Activated B cell treated with CpG ODN at 0.5 μM for 24 hours (primary cell): ENCODE data around the gene ARPIN. TPM values are rescaled to one million over a fixed set of nuclear protein-coding genes. Genes with fewer than 3 reads are reported as not detected.
A peak's percentile ranks its signal among the peaks of the same experiment; 100 is the strongest.
"Not testable (repeated sequence)": the region's sequence is repeated elsewhere in the genome, so short reads cannot be mapped to it uniquely, and the experiment has no call there.

Experiments used
- ATAC-seq: fragments of 200-7000 bp; cut with Tn5 transposase; one replicate; pipeline ENCODE4 v1.10.0; 2021; ENCODE audit warnings: low read depth, mild to moderate bottlenecking, moderate library complexity
- CTCF ChIA-PET: fragments of 350-600 bp; sonication (Branson Sonifier 250); formaldehyde crosslinking; loops from one replicate; lab custom pipeline; 2021; ENCODE audit warnings: antibody characterized with exemption; lab: Charles Lee
- POLR2A ChIA-PET: fragments of 350-600 bp; sonication (Branson Sonifier 250); formaldehyde crosslinking; loops from one replicate; lab custom pipeline; 2021; ENCODE audit warnings: antibody characterized with exemption; lab: Charles Lee
- DNase-seq: peaks from one replicate; pipeline ENCODE4 v3.0.0; 2022
- H3K27ac Mint-ChIP-seq: one replicate; pipeline ENCODE4 v1.8.0; 2020; ENCODE audit warnings: mixed read lengths
- H3K27me3 Mint-ChIP-seq: one replicate; pipeline ENCODE4 v1.8.0; 2021; ENCODE audit warnings: mixed read lengths
- H3K36me3 Mint-ChIP-seq: one replicate; pipeline ENCODE4 v1.8.0; 2021; ENCODE audit warnings: low read depth, mixed read lengths
- H3K4me1 Mint-ChIP-seq: one replicate; pipeline ENCODE4 v1.8.0; 2021; ENCODE audit warnings: mixed read lengths
- H3K4me3 Mint-ChIP-seq: one replicate; pipeline ENCODE4 v1.8.0; 2020; ENCODE audit warnings: mild to moderate bottlenecking, mixed read lengths
- H3K9me3 Mint-ChIP-seq: one replicate; pipeline ENCODE4 v1.8.0; 2020; ENCODE audit warnings: mixed read lengths
- intact Hi-C: fragments of 100-400 bp; cut with micrococcal nuclease; formaldehyde crosslinking; loops from one replicate; pipeline ENCODE4 v1.15.1; 2024
- total RNA-seq: library from RNA; stranded (reverse); gene quantifications from 2 replicates; pipeline ENCODE4 v1.2.3, GENCODE V29; 2022
- TF ChIP-seq, protein P1 (sequence below): fragments of 200-600 bp; IDR thresholded peaks from one replicate; pipeline ENCODE4 v1.8.0; 2022; ENCODE audit warnings: antibody characterized with exemption, mild to moderate bottlenecking

ARPIN gene
- total RNA-seq, 1 donor from 2014 or later: not detected

- ChIA-PET CTCF (interaction anchor here (0.6 to 7.7 kb wide), 43 partner anchors 8 to 1150 kb away, joined by 3 to 219 read pairs (median 5); partner anchors contain the start of genes AP3S2, ARPIN and MESP1), POLR2A (interaction anchor here (0.6 to 1.0 kb wide), 4 partner anchors 19 to 114 kb away, joined by 3 to 9 read pairs (median 6); partner anchors contain the start of gene AP3S2)
- Mint-ChIP-seq H3K9me3 (no peaks in the 10 kb centered on the region), H3K4me3 (no peak overlapping the region), H3K4me1 (peaks cover 2% of the 10 kb centered on the region), H3K36me3 (peaks cover 53% of the 10 kb centered on the region), H3K27me3 (no peaks in the 10 kb centered on the region), H3K27ac (no peak overlapping the region)
- intact Hi-C loops: loop anchor here (1.0 to 2.0 kb wide), 5 partner anchors 24 to 211 kb away; no protein-coding TSS in a partner anchor
- TF ChIP-seq, protein P1, sequence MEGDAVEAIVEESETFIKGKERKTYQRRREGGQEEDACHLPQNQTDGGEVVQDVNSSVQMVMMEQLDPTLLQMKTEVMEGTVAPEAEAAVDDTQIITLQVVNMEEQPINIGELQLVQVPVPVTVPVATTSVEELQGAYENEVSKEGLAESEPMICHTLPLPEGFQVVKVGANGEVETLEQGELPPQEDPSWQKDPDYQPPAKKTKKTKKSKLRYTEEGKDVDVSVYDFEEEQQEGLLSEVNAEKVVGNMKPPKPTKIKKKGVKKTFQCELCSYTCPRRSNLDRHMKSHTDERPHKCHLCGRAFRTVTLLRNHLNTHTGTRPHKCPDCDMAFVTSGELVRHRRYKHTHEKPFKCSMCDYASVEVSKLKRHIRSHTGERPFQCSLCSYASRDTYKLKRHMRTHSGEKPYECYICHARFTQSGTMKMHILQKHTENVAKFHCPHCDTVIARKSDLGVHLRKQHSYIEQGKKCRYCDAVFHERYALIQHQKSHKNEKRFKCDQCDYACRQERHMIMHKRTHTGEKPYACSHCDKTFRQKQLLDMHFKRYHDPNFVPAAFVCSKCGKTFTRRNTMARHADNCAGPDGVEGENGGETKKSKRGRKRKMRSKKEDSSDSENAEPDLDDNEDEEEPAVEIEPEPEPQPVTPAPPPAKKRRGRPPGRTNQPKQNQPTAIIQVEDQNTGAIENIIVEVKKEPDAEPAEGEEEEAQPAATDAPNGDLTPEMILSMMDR: no peak
- ATAC-seq: peak; percentile 100
- peak; percentile 67 for DNase-seq
Observed at GRCh38 chr15:89874926-89875564, 37.7 kb downstream of the ARPIN start.

- H3K9me3 Mint-ChIP-seq: no peaks in the 10 kb centered on the region
- H3K27me3 Mint-ChIP-seq: no peaks in the 10 kb centered on the region
- POLR2A ChIA-PET: no interaction called here
- CTCF ChIA-PET: interaction anchor here (7.7 kb wide), 1 partner anchor 111 kb away, joined by 219 read pairs; no protein-coding TSS in a partner anchor
- DNase-seq: no peak
- no peak overlapping the region for H3K27ac Mint-ChIP-seq
- no peak for ATAC-seq
- TF ChIP-seq, protein P1: no peak
- H3K4me3 Mint-ChIP-seq: no peak overlapping the region
- peaks cover 2% of the 10 kb centered on the region for H3K4me1 Mint-ChIP-seq
- peaks cover 35% of the 10 kb centered on the region for H3K36me3 Mint-ChIP-seq
- intact Hi-C loops: no loop called here
Observed at GRCh38 chr15:89870688-89871288, 42.0 kb downstream of the ARPIN start.

- Mint-ChIP-seq H3K27ac (no peak overlapping the region), H3K4me1 (peaks cover 1% of the 10 kb centered on the region), H3K9me3 (no peaks in the 10 kb centered on the region), H3K27me3 (no peaks in the 10 kb centered on the region), H3K36me3 (peaks cover 32% of the 10 kb centered on the region), H3K4me3 (no peak overlapping the region)
- POLR2A ChIA-PET: no interaction called here
- CTCF ChIA-PET: no interaction called here
- ATAC-seq (no peak), DNase-seq (no peak)
- TF ChIP-seq, protein P1: no peak
- intact Hi-C loops: no loop called here
Observed at GRCh38 chr15:89870006-89870405, 42.7 kb downstream of the ARPIN start.

- POLR2A ChIA-PET, H3K4me3 Mint-ChIP-seq, ATAC-seq, H3K27me3 Mint-ChIP-seq, DNase-seq, intact Hi-C loops, H3K9me3 Mint-ChIP-seq, CTCF ChIA-PET, H3K27ac Mint-ChIP-seq, H3K4me1 Mint-ChIP-seq: not testable (repeated sequence)
- peaks cover 37% of the 10 kb centered on the region for H3K36me3 Mint-ChIP-seq
Observed at GRCh38 chr15:89869490-89869889, 43.3 kb downstream of the ARPIN start.

- no peaks in the 10 kb centered on the region for H3K27me3 Mint-ChIP-seq
- CTCF ChIA-PET: interaction anchor here (0.9 to 3.4 kb wide), 4 partner anchors 9 to 123 kb away, joined by 3 to 13 read pairs (median 8); no protein-coding TSS in a partner anchor
- DNase-seq (no peak), ATAC-seq (no peak)
- H3K36me3 Mint-ChIP-seq: peaks cover 32% of the 10 kb centered on the region
- H3K4me3 Mint-ChIP-seq: no peak overlapping the region
- no peaks in the 10 kb centered on the region for H3K9me3 Mint-ChIP-seq
- no peak overlapping the region for H3K27ac Mint-ChIP-seq
- TF ChIP-seq, protein P1: no peak
- intact Hi-C loops: no loop called here
- H3K4me1 Mint-ChIP-seq: peaks cover 9% of the 10 kb centered on the region
- POLR2A ChIA-PET: no interaction called here
Observed at GRCh38 chr15:89864958-89865739, 47.6 kb downstream of the ARPIN start.
